K562 (cell line): Measurements from ENCODE around the gene GFOD1. TPM values are rescaled to one million over a fixed set of nuclear protein-coding genes. Genes with fewer than 3 reads are reported as not detected.

Source experiments
- HNRNPLL ChIP-seq: fragments of 200-400 bp; formaldehyde crosslinking; IDR thresholded peaks from 2 replicates; pipeline ENCODE4 v1.6.1; 2017; ENCODE audit warnings: low read length, low read depth, mild to moderate bottlenecking; ENCODE audit not compliant: poor library complexity, severe bottlenecking
- NR3C1 ChIP-seq: sonication (generic); formaldehyde crosslinking; IDR thresholded peaks from 2 replicates; pipeline ENCODE4 v1.8.1; 2022; ENCODE audit warnings: missing genetic modification reagents
- ZFP36 ChIP-seq: fragments of 150-350 bp; IDR thresholded peaks from 2 replicates; pipeline ENCODE4 v1.6.1; 2018; ENCODE audit warnings: low read length, low read depth; ENCODE audit not compliant: partially characterized antibody
- polyA plus RNA-seq, 8 experiments: library from polyadenylated mRNA; depleted of rRNA in 4 of 8; stranded (reverse) in 5 of 8; unstranded in 3 of 8; fragments of >200 nt; fragmentation: Nextera tagmentation in 2 of 8; fragmentation: Illumina TruSeq in 1 of 8; extraction: Ambion mirVana in 2 of 8; extraction: Trizol in 1 of 8; gene quantifications; 2 replicates each; pipeline versions ENCODE4 v1.2.1 to v1.2.3, GENCODE V29; 2011 to 2014; ENCODE audit warnings: inconsistent platforms in 1 of 8, missing spikeins in 1 of 8
- total RNA-seq, 7 experiments: library from RNA; depleted of rRNA in 6 of 7; stranded (reverse); fragments of >200 nt in 6 of 7; fragmentation: Illumina TruSeq in 2 of 7; extraction: Trizol in 2 of 7; gene quantifications; 2 replicates each; pipeline versions ENCODE4 v1.2.1 to v1.2.3, GENCODE V29; 2011 to 2021; ENCODE audit warnings: low replicate concordance in 1 of 7
- TF ChIP-seq, protein P1 (sequence below): fragments of 200-600 bp; sonication (generic); IDR thresholded peaks from one replicate; pipeline ENCODE4 v1.6.1; 2012; ENCODE audit warnings: mild to moderate bottlenecking, low read depth, low read length, inconsistent platforms
- TF ChIP-seq, protein P2 (sequence below): sonication (generic); formaldehyde crosslinking; IDR thresholded peaks from 2 replicates; pipeline ENCODE4 v1.4.0; 2020; ENCODE audit warnings: mild to moderate bottlenecking, missing genetic modification reagents

The GFOD1 gene
- total and polyA plus RNA-seq, 9 of the 15 experiments (the other 6 are each of a cell fraction or from before 2014, with no cell fraction given) = 3.8 to 12.0 (median 8.2) TPM

DNA sequence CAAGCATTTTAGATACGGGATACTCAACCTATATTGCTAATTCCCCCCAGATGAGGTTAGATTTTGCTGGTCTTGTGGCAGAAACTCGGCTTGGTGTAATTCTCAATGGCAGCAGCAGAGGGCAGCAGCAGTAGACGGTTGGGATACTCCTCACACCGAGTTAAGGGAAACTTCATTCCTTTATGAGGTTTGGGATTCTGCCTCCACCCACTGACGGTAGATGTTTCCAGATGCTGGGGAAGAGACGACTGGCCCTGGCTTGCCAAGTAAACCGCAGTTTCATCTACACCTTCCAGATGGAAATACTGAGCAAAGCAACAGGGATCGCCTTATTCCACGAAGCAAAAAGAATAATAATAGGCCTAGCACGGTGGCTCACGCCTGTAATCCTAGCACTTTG, 150.8 kb downstream of the GFOD1 start (continued):
- TF ChIP-seq, protein P1, sequence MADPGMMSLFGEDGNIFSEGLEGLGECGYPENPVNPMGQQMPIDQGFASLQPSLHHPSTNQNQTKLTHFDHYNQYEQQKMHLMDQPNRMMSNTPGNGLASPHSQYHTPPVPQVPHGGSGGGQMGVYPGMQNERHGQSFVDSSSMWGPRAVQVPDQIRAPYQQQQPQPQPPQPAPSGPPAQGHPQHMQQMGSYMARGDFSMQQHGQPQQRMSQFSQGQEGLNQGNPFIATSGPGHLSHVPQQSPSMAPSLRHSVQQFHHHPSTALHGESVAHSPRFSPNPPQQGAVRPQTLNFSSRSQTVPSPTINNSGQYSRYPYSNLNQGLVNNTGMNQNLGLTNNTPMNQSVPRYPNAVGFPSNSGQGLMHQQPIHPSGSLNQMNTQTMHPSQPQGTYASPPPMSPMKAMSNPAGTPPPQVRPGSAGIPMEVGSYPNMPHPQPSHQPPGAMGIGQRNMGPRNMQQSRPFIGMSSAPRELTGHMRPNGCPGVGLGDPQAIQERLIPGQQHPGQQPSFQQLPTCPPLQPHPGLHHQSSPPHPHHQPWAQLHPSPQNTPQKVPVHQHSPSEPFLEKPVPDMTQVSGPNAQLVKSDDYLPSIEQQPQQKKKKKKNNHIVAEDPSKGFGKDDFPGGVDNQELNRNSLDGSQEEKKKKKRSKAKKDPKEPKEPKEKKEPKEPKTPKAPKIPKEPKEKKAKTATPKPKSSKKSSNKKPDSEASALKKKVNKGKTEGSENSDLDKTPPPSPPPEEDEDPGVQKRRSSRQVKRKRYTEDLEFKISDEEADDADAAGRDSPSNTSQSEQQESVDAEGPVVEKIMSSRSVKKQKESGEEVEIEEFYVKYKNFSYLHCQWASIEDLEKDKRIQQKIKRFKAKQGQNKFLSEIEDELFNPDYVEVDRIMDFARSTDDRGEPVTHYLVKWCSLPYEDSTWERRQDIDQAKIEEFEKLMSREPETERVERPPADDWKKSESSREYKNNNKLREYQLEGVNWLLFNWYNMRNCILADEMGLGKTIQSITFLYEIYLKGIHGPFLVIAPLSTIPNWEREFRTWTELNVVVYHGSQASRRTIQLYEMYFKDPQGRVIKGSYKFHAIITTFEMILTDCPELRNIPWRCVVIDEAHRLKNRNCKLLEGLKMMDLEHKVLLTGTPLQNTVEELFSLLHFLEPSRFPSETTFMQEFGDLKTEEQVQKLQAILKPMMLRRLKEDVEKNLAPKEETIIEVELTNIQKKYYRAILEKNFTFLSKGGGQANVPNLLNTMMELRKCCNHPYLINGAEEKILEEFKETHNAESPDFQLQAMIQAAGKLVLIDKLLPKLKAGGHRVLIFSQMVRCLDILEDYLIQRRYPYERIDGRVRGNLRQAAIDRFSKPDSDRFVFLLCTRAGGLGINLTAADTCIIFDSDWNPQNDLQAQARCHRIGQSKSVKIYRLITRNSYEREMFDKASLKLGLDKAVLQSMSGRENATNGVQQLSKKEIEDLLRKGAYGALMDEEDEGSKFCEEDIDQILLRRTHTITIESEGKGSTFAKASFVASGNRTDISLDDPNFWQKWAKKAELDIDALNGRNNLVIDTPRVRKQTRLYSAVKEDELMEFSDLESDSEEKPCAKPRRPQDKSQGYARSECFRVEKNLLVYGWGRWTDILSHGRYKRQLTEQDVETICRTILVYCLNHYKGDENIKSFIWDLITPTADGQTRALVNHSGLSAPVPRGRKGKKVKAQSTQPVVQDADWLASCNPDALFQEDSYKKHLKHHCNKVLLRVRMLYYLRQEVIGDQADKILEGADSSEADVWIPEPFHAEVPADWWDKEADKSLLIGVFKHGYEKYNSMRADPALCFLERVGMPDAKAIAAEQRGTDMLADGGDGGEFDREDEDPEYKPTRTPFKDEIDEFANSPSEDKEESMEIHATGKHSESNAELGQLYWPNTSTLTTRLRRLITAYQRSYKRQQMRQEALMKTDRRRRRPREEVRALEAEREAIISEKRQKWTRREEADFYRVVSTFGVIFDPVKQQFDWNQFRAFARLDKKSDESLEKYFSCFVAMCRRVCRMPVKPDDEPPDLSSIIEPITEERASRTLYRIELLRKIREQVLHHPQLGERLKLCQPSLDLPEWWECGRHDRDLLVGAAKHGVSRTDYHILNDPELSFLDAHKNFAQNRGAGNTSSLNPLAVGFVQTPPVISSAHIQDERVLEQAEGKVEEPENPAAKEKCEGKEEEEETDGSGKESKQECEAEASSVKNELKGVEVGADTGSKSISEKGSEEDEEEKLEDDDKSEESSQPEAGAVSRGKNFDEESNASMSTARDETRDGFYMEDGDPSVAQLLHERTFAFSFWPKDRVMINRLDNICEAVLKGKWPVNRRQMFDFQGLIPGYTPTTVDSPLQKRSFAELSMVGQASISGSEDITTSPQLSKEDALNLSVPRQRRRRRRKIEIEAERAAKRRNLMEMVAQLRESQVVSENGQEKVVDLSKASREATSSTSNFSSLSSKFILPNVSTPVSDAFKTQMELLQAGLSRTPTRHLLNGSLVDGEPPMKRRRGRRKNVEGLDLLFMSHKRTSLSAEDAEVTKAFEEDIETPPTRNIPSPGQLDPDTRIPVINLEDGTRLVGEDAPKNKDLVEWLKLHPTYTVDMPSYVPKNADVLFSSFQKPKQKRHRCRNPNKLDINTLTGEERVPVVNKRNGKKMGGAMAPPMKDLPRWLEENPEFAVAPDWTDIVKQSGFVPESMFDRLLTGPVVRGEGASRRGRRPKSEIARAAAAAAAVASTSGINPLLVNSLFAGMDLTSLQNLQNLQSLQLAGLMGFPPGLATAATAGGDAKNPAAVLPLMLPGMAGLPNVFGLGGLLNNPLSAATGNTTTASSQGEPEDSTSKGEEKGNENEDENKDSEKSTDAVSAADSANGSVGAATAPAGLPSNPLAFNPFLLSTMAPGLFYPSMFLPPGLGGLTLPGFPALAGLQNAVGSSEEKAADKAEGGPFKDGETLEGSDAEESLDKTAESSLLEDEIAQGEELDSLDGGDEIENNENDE = no peak
- TF ChIP-seq, protein P2, sequence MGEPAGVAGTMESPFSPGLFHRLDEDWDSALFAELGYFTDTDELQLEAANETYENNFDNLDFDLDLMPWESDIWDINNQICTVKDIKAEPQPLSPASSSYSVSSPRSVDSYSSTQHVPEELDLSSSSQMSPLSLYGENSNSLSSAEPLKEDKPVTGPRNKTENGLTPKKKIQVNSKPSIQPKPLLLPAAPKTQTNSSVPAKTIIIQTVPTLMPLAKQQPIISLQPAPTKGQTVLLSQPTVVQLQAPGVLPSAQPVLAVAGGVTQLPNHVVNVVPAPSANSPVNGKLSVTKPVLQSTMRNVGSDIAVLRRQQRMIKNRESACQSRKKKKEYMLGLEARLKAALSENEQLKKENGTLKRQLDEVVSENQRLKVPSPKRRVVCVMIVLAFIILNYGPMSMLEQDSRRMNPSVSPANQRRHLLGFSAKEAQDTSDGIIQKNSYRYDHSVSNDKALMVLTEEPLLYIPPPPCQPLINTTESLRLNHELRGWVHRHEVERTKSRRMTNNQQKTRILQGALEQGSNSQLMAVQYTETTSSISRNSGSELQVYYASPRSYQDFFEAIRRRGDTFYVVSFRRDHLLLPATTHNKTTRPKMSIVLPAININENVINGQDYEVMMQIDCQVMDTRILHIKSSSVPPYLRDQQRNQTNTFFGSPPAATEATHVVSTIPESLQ (CRISPR knock-in tag) = no peak
- TF ChIP-seq HNRNPLL (no peak), ZFP36 (no peak), NR3C1 (no peak)
